K562 (cell line): ENCODE data around the gene SPTBN4. TPM values are rescaled to one million over a fixed set of nuclear protein-coding genes. Genes with fewer than 3 reads are reported as not detected.

Source experiments
- CBFA2T2 ChIP-seq: fragments of 450-650 bp; conservative IDR thresholded peaks from 2 replicates; pipeline ENCODE4 v1.6.1; 2017; ENCODE audit warnings: mild to moderate bottlenecking
- CHCHD3 ChIP-seq: fragments of 250-450 bp; sonication (Bioruptor Pico); IDR thresholded peaks from 2 replicates; pipeline ENCODE4 v2.1.2; 2022; ENCODE audit warnings: mild to moderate bottlenecking
- DPF2 ChIP-seq: fragments of 450-650 bp; IDR thresholded peaks from 2 replicates; pipeline ENCODE4 v1.6.1; 2016
- E2F1 ChIP-seq: sonication (generic); formaldehyde crosslinking; IDR thresholded peaks from 2 replicates; pipeline ENCODE4 v1.8.1; 2023; ENCODE audit warnings: mild to moderate bottlenecking, missing genetic modification reagents, moderate library complexity
- E2F3 ChIP-seq: fragments of 250-450 bp; sonication (Bioruptor Pico); IDR thresholded peaks from 2 replicates; pipeline ENCODE4 v1.4.0; 2020; ENCODE audit warnings: mild to moderate bottlenecking
- E2F4 ChIP-seq: sonication (generic); formaldehyde crosslinking; IDR thresholded peaks from 2 replicates; pipeline ENCODE4 v1.8.0; 2022; ENCODE audit warnings: mild to moderate bottlenecking, low read depth, missing genetic modification reagents
- FOSL1 ChIP-seq: fragments of 200-800 bp; sonication (Bioruptor generic); conservative IDR thresholded peaks from 2 replicates; pipeline ENCODE4 v1.6.1; 2016; ENCODE audit warnings: missing genetic modification characterization, missing compliant biosample characterization
- FOXJ2 ChIP-seq: fragments of 200-800 bp; sonication (Bioruptor generic); IDR thresholded peaks from 2 replicates; pipeline ENCODE4 v1.6.1; 2016; ENCODE audit warnings: missing genetic modification characterization, missing compliant biosample characterization
- HDGF ChIP-seq: fragments of 450-650 bp; IDR thresholded peaks from 2 replicates; pipeline ENCODE4 v1.6.1; 2016
- HIVEP1 ChIP-seq: fragments of 250-450 bp; sonication (Bioruptor Pico); IDR thresholded peaks from 2 replicates; pipeline ENCODE4 v1.4.0; 2020; ENCODE audit warnings: mild to moderate bottlenecking
- HNRNPUL1 ChIP-seq: fragments of 200-400 bp; formaldehyde crosslinking; IDR thresholded peaks from 2 replicates; pipeline ENCODE4 v1.6.1; 2017; ENCODE audit warnings: low read length
- IFI16 ChIP-seq: fragments of 250-450 bp; sonication (Bioruptor Pico); IDR thresholded peaks from 2 replicates; pipeline ENCODE4 v2.1.2; 2022; ENCODE audit warnings: mild to moderate bottlenecking, inconsistent platforms
- KAT8 ChIP-seq: fragments of 450-650 bp; IDR thresholded peaks from 2 replicates; pipeline ENCODE4 v1.6.1; 2016; ENCODE audit warnings: low read depth, mild to moderate bottlenecking
- KDM4B ChIP-seq, 2 experiments: fragments of 450-650 bp in 1 of 2; sonication (generic) in 1 of 2; IDR thresholded peaks; 2 replicates each; pipeline ENCODE4 v1.6.1; 2016 to 2017; ENCODE audit warnings: borderline replicate concordance in 2 of 2, antibody characterized with exemption in 1 of 2, low read depth in 1 of 2, mild to moderate bottlenecking in 1 of 2
- MAX ChIP-seq: sonication (generic); formaldehyde crosslinking; IDR thresholded peaks from 2 replicates; pipeline ENCODE4 v1.9.0; 2022; ENCODE audit warnings: mild to moderate bottlenecking, missing genetic modification reagents
- MTA3 ChIP-seq: fragments of 450-650 bp; formaldehyde crosslinking; IDR thresholded peaks from 2 replicates; pipeline ENCODE4 v1.6.1; 2017; ENCODE audit warnings: mild to moderate bottlenecking, borderline replicate concordance
- PCBP1 ChIP-seq: fragments of 200-400 bp; formaldehyde crosslinking; IDR thresholded peaks from 2 replicates; pipeline ENCODE4 v1.6.1; 2018; ENCODE audit warnings: mild to moderate bottlenecking, low read depth, low read length; ENCODE audit not compliant: poor library complexity, severe bottlenecking
- SIX5 ChIP-seq, 2 experiments: IDR thresholded peaks; 2 replicates each; pipeline ENCODE4 v1.6.1; 2011; ENCODE audit warnings: low read length in 2 of 2, borderline replicate concordance in 1 of 2, low read depth in 1 of 2, mild to moderate bottlenecking in 1 of 2, moderate library complexity in 1 of 2; ENCODE audit not compliant: insufficient read depth in 1 of 2
- SMAD3 ChIP-seq: fragments of 450-650 bp; formaldehyde crosslinking; conservative IDR thresholded peaks from 2 replicates; pipeline ENCODE4 v1.4.0; 2020; ENCODE audit warnings: mild to moderate bottlenecking
- SOX6 ChIP-seq: fragments of 450-650 bp; IDR thresholded peaks from 2 replicates; pipeline ENCODE4 v1.6.1; 2014; ENCODE audit warnings: mild to moderate bottlenecking
- SREBF1 ChIP-seq: fragments of 150-350 bp; IDR thresholded peaks from 2 replicates; pipeline ENCODE4 v1.6.1; 2014; ENCODE audit warnings: antibody characterized with exemption, low read depth, low read length, borderline replicate concordance
- SREBF2 ChIP-seq: sonication (generic); formaldehyde crosslinking; IDR thresholded peaks from 2 replicates; pipeline ENCODE4 v1.4.0; 2020; ENCODE audit warnings: mild to moderate bottlenecking, missing genetic modification reagents
- TSC22D4 ChIP-seq: fragments of 450-650 bp; IDR thresholded peaks from 2 replicates; pipeline ENCODE4 v1.6.1; 2016; ENCODE audit warnings: missing genetic modification characterization, missing biosample characterization, control low read depth
- ZFPM2 ChIP-seq: fragments of 250-450 bp; sonication (Bioruptor Pico); IDR thresholded peaks from 2 replicates; pipeline ENCODE4 v1.5.1; 2022; ENCODE audit warnings: mild to moderate bottlenecking
- ZNF197 ChIP-seq: fragments of 200-800 bp; sonication (Bioruptor generic); IDR thresholded peaks from 2 replicates; pipeline ENCODE4 v1.6.1; 2016; ENCODE audit warnings: low read depth, missing genetic modification characterization, missing compliant biosample characterization
- ZNF224 ChIP-seq: sonication (generic); formaldehyde crosslinking; IDR thresholded peaks from 2 replicates; pipeline ENCODE4 v1.8.0; 2022; ENCODE audit warnings: mild to moderate bottlenecking, missing genetic modification reagents
- ZNF511 ChIP-seq: sonication (generic); formaldehyde crosslinking; IDR thresholded peaks from 2 replicates; pipeline ENCODE4 v1.8.0; 2022; ENCODE audit warnings: mild to moderate bottlenecking, missing genetic modification reagents
- polyA plus RNA-seq, 8 experiments: library from polyadenylated mRNA; depleted of rRNA in 4 of 8; stranded (reverse) in 5 of 8; unstranded in 3 of 8; fragments of >200 nt; fragmentation: Nextera tagmentation in 2 of 8; fragmentation: Illumina TruSeq in 1 of 8; extraction: Ambion mirVana in 2 of 8; extraction: Trizol in 1 of 8; gene quantifications; 2 replicates each; pipeline versions ENCODE4 v1.2.1 to v1.2.3, GENCODE V29; 2011 to 2014; ENCODE audit warnings: inconsistent platforms in 1 of 8, missing spikeins in 1 of 8
- total RNA-seq, 7 experiments: library from RNA; depleted of rRNA in 6 of 7; stranded (reverse); fragments of >200 nt in 6 of 7; fragmentation: Illumina TruSeq in 2 of 7; extraction: Trizol in 2 of 7; gene quantifications; 2 replicates each; pipeline versions ENCODE4 v1.2.1 to v1.2.3, GENCODE V29; 2011 to 2021; ENCODE audit warnings: low replicate concordance in 1 of 7

Gene SPTBN4
- total and polyA plus RNA-seq, 9 of the 15 experiments (the other 6 are each of a cell fraction or from before 2014, with no cell fraction given): 0.01 to 1.5 (median 0.86) TPM

GRCh38 chr19:40464059-40465024 is 2.5 kb upstream of the SPTBN4 start (continued):
- TF ChIP-seq MAX (CRISPR knock-in tag): peak; percentile 32; the same call in 1 of the 2 replicates
- TF ChIP-seq HDGF: peak; percentile 30; the same call in 1 of the 2 replicates
- TF ChIP-seq E2F1 (CRISPR knock-in tag): no peak
- TF ChIP-seq FOXJ2 (tag): 0 out of 2 replicates have a peak, but pooled peaks have one; percentile 45
- peak; percentile 98 for TF ChIP-seq CBFA2T2
- TF ChIP-seq SMAD3 (CRISPR knock-in tag): no peak
- TF ChIP-seq HNRNPUL1: no peak; the same call in 1 of the 2 replicates
- TF ChIP-seq ZNF511 (CRISPR knock-in tag): no peak
- peak; percentile 96 for TF ChIP-seq DPF2
- TF ChIP-seq ZNF197 (CRISPR knock-in tag): no peak
- no peak for TF ChIP-seq ZFPM2 (CRISPR knock-in tag)
- peak in 1 of 2 experiments; percentile 67; a peak in 1 of 4 replicates for TF ChIP-seq KDM4B (IDR thresholded peaks at IDR 0.05; ENCODE audit: borderline replicate concordance in 2 of 2, low read depth in 1 of 2)
- TF ChIP-seq ZNF224 (CRISPR knock-in tag): no peak
- no peak for TF ChIP-seq E2F4 (CRISPR knock-in tag)
- TF ChIP-seq SREBF1: no peak
- TF ChIP-seq SREBF2 (CRISPR knock-in tag): no peak
- no peak for TF ChIP-seq PCBP1
- TF ChIP-seq IFI16 (CRISPR knock-in tag): no peak
- TF ChIP-seq SIX5 (IDR thresholded peaks at IDR 0.05; ENCODE audit: borderline replicate concordance in 1 of 2, insufficient read depth in 1 of 2, low read depth in 1 of 2, low read length in 2 of 2): no peak
- no peak for TF ChIP-seq TSC22D4 (tag)
- peak; percentile 89 for TF ChIP-seq SOX6
- TF ChIP-seq KAT8: no peak
- TF ChIP-seq E2F3: no peak
- no peak for TF ChIP-seq HIVEP1 (CRISPR knock-in tag)
- TF ChIP-seq MTA3: 0 out of 2 replicates have a peak, but pooled peaks have one; percentile 86
- TF ChIP-seq CHCHD3 (CRISPR knock-in tag): no peak
- TF ChIP-seq FOSL1 (tag): peak; percentile 94
